ENCODE measurements around the gene TFEC. TPM values are rescaled to one million over a fixed set of nuclear protein-coding genes. Genes with fewer than 3 reads are reported as not detected.

TFEC gene
- total and polyA plus RNA-seq, 2 of the 4 experiments (the other 2 are of a cell fraction): under 0.01 to 0.02 TPM

- Histone ChIP-seq H3K9me3 (ENCODE audit: control insufficient read depth, insufficient read depth, low read length) (no peaks in the 10 kb centered on the region), H3K4me1 (ENCODE audit: control insufficient read depth, insufficient read depth, low read length) (no peaks in the 10 kb centered on the region), H3K4ac (ENCODE audit: low read depth, low read length) (no peak overlapping the region), H3K4me2 (ENCODE audit: low read depth, low read length) (no peak overlapping the region), H3K14ac (replicated peaks; ENCODE audit: low read depth, low read length) (no peak overlapping the region), H3K36me3 (ENCODE audit: control insufficient read depth, insufficient read depth, low read length) (no peaks in the 10 kb centered on the region), H3K23ac (ENCODE audit: low read depth, low read length) (no peak overlapping the region; the same call in 1 of the 2 replicates), H3K56ac (ENCODE audit: extremely low read depth, insufficient read depth, low read length) (no peak overlapping the region), H2AFZ (replicated peaks; ENCODE audit: low read length, poor library complexity) (no peak overlapping the region), H3K4me3 (ENCODE audit: insufficient read depth, low read depth, low read length) (no peak overlapping the region), H2BK15ac (ENCODE audit: low read depth, low read length) (no peak overlapping the region), H2BK5ac (ENCODE audit: low read depth, low read length, poor library complexity, severe bottlenecking) (no peak overlapping the region), H2BK20ac (ENCODE audit: low read depth, low read length) (no peak overlapping the region), H3K18ac (ENCODE audit: low read depth, low read length) (no peak overlapping the region), H4K5ac (ENCODE audit: low read depth, low read length) (no peak overlapping the region), H2BK120ac (ENCODE audit: low read depth, low read length) (no peak overlapping the region), H3K9ac (ENCODE audit: low read depth, low read length) (no peak overlapping the region), H3K79me1 (ENCODE audit: low read depth in 1 of 2, low read length in 2 of 2) (no peaks in the 10 kb centered on the region), H2AK5ac (ENCODE audit: low read depth, low read length) (no peak overlapping the region), H4K20me1 (ENCODE audit: insufficient read depth, low read length) (no peaks in the 10 kb centered on the region), H4K91ac (ENCODE audit: insufficient read depth, low read depth, low read length) (no peak overlapping the region), H3K27me3 (ENCODE audit: control insufficient read depth, insufficient read depth, low read length) (no peaks in the 10 kb centered on the region), H2AK9ac (replicated peaks; ENCODE audit: low read depth, low read length, poor library complexity) (no peak overlapping the region), H3K27ac (ENCODE audit: insufficient read depth, low read length) (no peak overlapping the region), H4K8ac (ENCODE audit: low read depth in 2 of 2, low read length in 2 of 2) (no peak overlapping the region), H3K9me1 (ENCODE audit: insufficient read depth, low read length) (no peaks in the 10 kb centered on the region)
- no CpG with 5 or more reads among the region's 5 CpGs for WGBS, 2 experiments (ENCODE audit: extremely low coverage in 2 of 2, insufficient read length in 1 of 2)
- POLR2A ChIA-PET (ENCODE audit: unreplicated experiment): no interaction called here
- intact Hi-C loops (cut with micrococcal nuclease) (no loop called here), dilution Hi-C loops (cut with HindIII; ENCODE audit: low sequenced_read_pairs, unreplicated experiment) (no loop called here), in situ Hi-C loops (cut with MboI; ENCODE audit: low sequenced_read_pairs) (no loop called here)
- ATAC-seq (ENCODE audit: low read depth) (no peak), DNase-seq (no peak)
- CTCF ChIA-PET: interaction anchor here (0.9 to 1.2 kb wide), 2 partner anchors 9 to 12 kb away, joined by 3 to 5 read pairs; no protein-coding TSS in a partner anchor
- BruUV-seq (replicated peaks): no TSS peak
- TF ChIP-seq, protein P1, sequence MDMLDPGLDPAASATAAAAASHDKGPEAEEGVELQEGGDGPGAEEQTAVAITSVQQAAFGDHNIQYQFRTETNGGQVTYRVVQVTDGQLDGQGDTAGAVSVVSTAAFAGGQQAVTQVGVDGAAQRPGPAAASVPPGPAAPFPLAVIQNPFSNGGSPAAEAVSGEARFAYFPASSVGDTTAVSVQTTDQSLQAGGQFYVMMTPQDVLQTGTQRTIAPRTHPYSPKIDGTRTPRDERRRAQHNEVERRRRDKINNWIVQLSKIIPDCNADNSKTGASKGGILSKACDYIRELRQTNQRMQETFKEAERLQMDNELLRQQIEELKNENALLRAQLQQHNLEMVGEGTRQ (IDR thresholded peaks at IDR 0.05; ENCODE audit: low read depth, low read length): no peak
- TF ChIP-seq MXI1 (IDR thresholded peaks at IDR 0.05; ENCODE audit: borderline replicate concordance, low read depth, low read length): no peak
- no peak for TF ChIP-seq CTCF (conservative IDR thresholded peaks at IDR 0.05; ENCODE audit: low read depth, low read length)
- TF ChIP-seq SMC3 (IDR thresholded peaks at IDR 0.05; ENCODE audit: low read depth, low read length): no peak
- no peak for TF ChIP-seq BHLHE40 (IDR thresholded peaks at IDR 0.05; ENCODE audit: low read depth, low read length)
- TF ChIP-seq RCOR1 (IDR thresholded peaks at IDR 0.05; ENCODE audit: insufficient replicate concordance, low read length): no peak
- TF ChIP-seq MAZ (IDR thresholded peaks at IDR 0.05; ENCODE audit: borderline replicate concordance, low read depth, low read length): no peak
- TF ChIP-seq FOS (IDR thresholded peaks at IDR 0.05; ENCODE audit: low read depth, low read length): no peak
Measured at GRCh38 chr7:115953592-115954255, 76.8 kb downstream of the TFEC start.
